Vagina (tissue), 2 donors: ENCODE data around the gene MYG1.

Experiments
- POLR2A ChIP-seq, 2 donors: fragments of 450-650 bp; IDR thresholded peaks; one replicate each; pipeline ENCODE4 v1.6.1; 2017; ENCODE audit warnings: antibody characterized with exemption in 2 of 2, mild to moderate bottlenecking in 2 of 2, moderate library complexity in 2 of 2
- TF ChIP-seq, protein P1 (sequence below), 3 experiments: fragments of 450-650 bp in 2 of 3; fragments of 200-600 bp in 1 of 3; sonication (generic) in 1 of 3; IDR thresholded peaks; one replicate each; pipeline ENCODE4 v1.5.1; 2017 to 2019; ENCODE audit warnings: antibody characterized with exemption in 3 of 3, mild to moderate bottlenecking in 2 of 3, moderate library complexity in 2 of 3

DNA sequence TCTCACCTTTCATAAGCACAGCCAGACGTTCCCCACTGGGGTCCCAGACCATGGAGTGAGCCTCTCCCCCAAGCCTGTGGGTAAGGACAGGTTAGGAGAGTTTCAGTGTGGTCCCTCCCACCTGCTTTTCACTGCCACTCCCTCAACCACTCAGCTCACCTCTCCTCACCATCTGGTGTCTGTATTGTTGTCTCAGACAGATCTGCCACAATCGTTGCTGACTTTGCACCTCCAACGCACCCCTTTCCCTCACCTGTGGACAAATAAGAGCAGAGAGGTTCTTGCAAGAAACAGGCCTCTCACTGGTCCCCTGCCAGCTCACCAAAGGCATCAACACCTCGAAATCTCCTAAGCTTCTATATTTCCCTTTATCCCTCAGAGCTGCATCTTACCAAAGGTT is 8.8 kb downstream of the MYG1 start:
- TF ChIP-seq, protein P1, sequence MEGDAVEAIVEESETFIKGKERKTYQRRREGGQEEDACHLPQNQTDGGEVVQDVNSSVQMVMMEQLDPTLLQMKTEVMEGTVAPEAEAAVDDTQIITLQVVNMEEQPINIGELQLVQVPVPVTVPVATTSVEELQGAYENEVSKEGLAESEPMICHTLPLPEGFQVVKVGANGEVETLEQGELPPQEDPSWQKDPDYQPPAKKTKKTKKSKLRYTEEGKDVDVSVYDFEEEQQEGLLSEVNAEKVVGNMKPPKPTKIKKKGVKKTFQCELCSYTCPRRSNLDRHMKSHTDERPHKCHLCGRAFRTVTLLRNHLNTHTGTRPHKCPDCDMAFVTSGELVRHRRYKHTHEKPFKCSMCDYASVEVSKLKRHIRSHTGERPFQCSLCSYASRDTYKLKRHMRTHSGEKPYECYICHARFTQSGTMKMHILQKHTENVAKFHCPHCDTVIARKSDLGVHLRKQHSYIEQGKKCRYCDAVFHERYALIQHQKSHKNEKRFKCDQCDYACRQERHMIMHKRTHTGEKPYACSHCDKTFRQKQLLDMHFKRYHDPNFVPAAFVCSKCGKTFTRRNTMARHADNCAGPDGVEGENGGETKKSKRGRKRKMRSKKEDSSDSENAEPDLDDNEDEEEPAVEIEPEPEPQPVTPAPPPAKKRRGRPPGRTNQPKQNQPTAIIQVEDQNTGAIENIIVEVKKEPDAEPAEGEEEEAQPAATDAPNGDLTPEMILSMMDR (IDR thresholded peaks at IDR 0.05), result no peak
- no peak for TF ChIP-seq POLR2A (IDR thresholded peaks at IDR 0.05)
